HG03565 (cell line): ENCODE results near the gene CHDH.

Experiments
- ATAC-seq: cut with Tn5 transposase; IDR thresholded peaks from one replicate; pipeline ENCODE4 v1.9.1; 2021; ENCODE audit warnings: mild to moderate bottlenecking, moderate library complexity; ENCODE audit not compliant: unreplicated experiment

The CHDH gene

DNA sequence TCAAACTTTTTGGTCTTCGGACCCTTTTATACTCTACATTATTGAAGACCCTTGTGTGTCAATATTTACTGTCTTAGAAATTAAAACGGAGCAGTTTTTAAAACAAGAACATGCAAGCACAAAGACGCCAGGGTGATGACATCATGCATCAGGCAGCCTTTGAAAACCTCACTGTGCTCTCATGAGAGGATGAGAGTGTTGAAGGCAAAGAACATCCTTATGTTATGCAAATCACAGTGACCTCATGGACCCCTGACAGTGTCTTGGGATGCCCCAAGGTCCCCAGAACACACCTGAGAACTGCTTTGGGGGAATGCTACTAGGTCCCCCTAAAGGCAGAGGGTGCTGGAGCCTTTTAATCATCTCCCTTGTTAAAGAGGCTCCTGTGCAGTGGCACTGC is 51.6 kb downstream of the CHDH start:
- ATAC-seq: no peak

DNA sequence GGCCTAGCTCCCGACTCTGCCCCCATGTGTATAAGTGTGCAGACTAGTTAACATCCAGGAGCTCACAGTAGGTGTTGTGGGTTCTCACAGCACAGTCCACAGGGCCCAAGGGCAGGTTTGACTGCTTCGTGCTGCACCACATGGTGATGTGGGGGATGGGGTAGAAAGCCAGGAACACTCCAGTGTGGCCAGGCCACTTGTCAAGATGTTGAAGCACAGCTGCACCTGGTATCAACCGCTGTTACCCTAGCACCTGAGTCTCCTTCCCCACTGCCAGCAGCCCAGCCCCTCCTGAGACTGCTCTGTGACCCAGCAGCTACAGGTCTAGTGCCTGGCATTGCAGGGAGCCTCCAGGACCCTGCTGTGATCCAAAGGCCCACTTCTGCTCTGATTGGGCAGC is 53.4 kb downstream of the CHDH start:
- ATAC-seq: no peak

DNA sequence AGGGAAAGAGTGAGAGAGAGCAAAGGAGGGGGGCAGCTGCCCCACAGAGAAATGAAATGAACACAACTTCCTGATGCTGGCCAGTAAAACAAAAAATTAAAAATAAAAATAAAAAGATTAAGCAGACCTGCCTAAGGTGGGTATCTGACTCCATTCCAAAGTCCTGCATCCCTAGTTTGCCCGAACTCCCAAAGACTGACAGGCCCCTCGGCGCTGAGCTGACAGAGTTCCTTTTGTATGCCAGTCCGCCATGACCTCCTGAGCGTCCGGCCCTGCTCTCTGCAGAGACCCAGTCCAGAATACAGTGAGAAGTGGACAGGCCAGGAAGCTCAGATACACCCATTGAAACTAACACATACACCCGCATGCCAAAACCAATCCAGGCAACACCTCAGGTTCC is 54.9 kb downstream of the CHDH start:
- ATAC-seq: no peak

DNA sequence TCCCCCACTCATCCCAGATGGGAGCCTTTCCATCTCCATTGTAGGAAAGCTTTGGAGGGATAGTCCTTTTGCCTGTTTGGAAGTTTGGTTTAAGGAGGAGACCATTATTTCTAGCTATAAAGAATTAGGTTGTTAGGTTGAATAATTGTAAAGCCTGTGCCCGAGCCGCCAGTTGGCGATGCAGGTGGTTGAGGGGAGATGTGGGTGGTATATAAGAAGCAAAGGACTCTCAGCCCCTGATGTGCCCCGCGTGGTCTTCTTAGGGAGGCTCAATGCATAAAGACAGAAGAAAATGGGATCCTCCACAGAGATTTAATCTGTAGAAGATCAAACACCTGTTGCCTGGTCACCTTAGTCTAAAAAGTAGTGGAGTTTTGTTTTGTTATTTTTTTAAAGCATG is 55.7 kb downstream of the CHDH start:
- no peak for ATAC-seq

DNA sequence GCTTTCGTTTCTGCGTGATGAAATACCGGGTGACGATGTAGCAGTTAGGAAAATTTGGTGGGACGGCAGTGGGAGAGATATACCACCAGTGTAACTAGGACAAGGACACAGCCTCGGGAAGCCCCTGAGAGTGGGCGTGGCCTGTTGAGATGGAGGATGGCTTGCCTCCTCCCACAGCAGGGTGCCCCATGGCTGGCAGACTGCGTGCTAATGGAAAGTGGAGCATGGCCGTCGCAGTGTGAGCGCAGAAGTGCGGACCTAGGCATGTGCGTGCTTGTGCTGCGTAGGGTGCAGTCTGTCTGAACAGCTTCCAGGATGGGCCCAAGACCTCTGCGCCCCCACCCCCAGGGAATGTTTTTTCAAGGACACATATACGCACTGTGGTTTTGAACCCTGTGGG is 56.8 kb downstream of the CHDH start:
- ATAC-seq: no peak

DNA sequence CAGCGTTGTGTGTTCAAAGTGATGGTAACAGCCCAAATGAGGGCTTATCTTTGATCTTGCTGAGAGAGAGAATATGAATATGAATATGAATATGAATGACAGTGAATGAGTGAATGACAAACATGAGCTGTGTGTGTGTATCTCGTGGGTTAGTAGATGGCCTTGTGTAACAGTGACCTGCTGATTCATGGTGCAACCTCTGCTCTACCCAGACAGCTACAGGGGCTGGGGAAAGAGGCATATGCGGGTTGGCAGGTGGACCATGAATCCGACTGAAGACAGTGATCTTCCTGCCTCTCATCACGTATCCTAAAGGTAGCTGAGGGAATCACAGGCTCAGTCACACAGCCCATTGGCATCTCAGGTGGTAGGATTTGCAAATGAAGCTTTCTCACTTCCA is 58.2 kb downstream of the CHDH start:
- no peak for ATAC-seq

DNA sequence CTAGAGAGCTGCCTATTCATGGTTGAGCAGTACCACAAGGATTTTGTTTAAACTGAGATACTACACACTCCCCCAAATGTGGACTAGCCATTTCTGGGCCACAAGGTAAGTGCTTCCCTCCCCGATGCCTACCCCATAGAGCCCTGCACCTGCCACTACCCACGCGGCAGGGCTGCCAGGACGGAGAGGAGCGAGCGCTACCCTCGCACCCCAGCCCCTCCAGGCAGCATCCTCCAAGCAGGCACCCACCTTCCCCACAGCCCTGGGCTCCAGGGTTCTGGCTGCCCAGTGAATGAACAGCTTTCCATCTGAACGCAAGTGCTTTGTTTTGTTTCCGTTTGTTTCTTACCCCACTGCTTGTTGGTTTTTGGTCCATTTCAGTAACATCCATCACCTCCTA is 59.2 kb downstream of the CHDH start:
- ATAC-seq: no peak

DNA sequence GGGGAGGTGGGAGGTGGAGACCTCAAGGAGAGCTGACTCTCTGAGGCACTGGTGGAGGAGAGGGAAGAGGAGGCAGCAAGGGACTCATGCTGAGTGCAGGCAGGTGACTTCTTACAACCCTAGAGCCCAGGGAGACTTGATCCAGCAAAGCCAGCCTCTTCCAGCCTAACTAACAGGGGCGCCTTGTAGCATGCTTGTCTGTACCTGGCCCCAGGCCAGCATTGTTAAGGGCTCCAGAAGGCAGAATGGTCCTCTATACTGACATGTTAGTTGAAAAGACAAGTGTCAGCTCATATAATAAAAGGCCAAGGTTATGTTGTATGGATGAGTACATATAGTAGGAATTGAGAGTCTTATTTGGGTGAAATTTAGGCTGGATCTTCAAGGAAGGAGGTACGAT is 65.4 kb downstream of the CHDH start:
- ATAC-seq: no peak

DNA sequence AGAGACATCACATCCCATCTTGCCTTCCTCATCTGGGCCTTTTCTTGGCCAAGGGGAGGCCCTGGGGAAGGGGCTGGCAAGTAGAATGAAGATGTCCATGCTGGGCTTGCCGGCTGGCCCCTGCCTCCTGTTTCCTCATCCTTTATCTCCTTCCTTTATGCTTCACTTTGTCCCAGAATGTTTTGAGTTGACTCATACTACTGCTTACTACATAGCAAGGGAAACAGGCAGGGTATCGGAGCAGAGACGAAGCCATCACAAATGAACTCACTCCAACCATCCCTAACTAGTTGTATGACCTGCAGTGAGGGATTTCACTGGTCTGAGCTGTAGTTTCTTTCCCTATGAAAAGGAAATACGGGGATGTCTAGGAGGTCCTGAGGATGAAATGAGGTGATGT is 66.0 kb downstream of the CHDH start:
- ATAC-seq: no peak

DNA sequence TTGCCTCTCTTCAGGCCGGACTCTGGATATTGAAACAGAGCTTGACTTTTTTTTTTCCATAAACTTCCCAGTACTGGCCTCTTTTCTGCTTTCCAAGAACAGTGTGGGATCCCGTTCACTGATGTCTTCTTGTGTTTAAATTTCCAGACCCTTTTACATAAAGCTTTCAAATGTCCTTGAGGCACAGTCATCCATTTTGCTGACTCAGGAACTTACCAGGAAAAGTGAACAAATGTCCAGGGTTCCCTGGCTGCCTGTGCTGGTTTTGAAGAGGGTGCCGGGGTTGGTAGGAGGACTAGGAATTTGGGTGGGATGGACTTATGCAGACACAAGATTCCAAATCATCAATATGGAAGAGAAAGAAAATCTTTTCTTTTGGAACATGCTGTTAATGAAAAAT is 68.1 kb downstream of the CHDH start:
- no peak for ATAC-seq

DNA sequence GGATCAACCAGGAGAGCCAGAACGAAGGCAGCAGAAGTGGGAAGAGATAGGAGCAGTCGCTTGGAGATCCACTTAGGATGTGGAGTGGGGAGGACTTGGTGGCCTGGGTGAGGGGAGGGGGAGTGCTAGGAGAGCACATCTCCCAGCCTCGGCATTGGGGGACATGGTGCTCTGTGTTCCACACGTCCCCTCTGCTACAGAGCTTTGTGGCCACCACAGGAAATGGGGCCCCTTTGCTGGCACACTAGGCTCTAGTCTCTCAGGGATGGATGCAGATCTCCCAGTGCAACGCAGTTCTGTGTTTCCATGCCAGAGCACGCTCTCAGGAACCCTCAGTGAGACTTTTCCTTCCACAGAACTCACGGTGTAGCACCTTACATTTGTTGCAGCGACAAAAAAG is 68.8 kb downstream of the CHDH start:
- no peak for ATAC-seq

DNA sequence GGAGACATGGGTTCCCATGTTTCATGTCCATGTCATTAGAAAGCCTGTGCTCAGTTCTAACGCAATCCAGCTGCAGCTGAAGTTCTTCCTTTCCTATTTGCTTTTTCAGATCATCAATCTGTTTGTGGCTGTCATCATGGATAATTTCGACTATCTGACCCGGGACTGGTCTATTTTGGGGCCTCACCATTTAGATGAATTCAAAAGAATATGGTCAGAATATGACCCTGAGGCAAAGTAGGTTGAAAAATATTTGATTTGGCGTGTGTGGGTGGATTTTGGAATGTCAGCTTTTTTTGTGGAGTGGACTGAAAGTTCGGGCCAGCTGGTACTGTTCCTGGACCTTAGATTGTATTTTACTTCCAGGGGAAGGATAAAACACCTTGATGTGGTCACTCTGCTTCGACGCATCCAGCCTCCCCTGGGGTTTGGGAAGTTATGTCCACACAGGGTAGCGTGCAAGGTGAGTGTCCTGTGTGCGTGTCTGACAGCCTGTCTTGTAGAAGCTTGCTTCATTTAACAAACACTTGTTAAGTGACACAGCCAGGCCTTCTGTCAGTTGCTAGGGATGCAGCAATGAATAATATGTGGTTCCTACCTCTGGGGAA is 69.6 kb downstream of the CHDH start:
- no peak for ATAC-seq

DNA sequence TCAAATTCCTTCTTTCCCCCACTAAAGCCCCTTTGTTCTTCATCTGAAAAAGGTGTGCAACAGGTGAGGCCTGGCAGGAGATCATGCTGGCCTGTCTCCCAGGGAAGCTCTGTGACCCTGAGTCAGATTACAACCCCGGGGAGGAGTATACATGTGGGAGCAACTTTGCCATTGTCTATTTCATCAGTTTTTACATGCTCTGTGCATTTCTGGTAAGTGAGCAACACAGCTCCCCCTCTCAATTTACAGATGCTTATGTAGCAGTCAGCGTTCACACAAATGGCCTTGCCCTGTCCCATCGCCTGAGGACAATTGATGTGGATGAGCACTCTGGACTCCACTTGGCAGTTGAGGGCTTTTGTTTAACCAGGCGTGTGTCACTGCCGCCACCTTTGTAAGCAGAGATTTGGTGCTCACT is 70.4 kb downstream of the CHDH start:
- no peak for ATAC-seq

DNA sequence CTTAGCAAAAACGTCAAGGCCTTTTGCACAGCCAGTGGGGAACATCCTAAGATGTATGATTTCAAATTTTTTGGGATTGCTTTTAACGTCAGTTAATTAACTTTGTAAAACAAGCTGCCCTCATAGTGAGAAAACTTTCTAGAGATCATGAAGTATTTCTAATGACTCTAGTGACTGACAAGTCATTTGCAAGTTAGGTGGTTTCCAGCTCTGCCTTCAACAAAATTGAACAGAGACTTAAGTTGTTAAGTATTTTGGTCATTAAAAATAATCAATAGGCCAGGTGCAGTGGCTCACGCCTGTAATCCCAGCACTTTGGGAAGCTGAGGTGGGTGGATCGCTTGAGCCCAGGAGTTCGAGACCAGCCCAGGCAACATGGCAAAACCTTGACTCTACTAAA is 71.2 kb downstream of the CHDH start:
- no peak for ATAC-seq

DNA sequence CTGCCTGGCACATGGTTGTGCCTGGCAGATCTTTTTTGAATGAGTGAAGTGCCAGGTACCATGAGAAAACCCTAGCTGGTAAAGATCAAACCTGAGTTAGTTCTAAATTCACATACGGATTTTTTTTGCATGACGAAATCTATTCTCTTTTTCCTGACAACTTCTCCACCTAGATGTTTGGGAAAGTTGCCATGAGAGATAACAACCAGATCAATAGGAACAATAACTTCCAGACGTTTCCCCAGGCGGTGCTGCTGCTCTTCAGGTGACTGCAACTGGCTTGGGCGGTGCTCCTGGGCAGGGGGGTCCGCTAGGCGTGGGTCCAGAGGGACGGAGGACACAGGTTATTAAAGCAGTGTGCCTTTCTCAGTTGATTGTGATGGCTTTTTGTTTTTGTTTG is 71.8 kb downstream of the CHDH start:
- ATAC-seq: no peak

DNA sequence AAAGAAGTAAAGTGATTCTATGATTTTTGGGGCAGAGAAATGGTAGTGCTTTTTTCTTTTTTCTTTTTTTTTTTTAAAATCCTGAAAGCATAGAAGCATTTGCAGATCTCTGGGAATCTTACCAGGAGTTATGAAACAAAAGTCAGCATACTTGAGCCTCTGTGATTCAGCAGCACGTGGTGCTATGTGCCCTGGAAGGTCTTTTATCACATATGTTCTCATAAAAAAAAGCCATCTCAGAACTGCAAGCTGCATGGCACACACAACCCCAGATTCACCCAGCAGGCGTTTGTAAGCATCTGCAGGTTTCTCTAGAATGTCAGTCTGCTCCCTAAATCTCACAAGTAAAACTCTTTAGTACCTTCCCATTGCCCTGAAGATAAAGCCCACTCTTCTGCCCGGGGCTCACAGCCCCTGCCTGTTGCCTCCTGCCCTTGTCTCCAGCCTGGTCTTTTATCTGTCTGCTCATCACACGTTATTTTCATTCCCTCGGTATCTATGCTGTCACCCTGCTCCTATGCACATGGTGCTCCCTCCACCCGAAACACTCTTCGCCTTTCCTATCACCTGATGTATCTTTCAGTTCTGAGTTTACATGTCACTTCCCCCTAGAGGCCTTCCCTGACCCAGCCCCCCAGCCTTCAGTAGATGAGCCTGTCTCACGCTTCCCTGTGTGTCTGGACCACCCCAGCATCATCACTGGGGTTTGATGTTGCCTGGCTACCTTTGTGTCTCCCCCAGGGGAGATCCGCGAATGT is 72.4 kb downstream of the CHDH start:
- ATAC-seq: peak; percentile 87

DNA sequence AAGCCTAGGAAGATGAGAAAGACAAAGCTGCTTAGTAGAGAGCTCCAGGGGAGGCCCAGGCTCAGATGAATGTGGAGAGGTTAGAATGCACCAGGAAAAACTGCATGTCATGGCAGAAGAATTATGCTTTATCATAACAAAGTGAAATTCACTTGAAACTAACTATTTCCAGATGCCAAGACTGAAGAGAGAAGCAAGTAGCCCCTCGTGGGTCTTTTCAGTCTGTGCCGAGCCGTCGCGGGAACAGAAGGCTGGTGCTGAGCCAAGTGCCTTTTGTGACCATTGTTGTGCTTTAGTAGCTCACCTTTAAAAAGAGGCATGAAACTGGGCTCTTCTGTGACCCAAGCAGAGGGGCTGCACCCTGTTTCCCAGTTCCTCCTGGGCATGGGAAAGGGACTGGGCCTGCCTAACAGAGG is 73.2 kb downstream of the CHDH start:
- no peak for ATAC-seq

DNA sequence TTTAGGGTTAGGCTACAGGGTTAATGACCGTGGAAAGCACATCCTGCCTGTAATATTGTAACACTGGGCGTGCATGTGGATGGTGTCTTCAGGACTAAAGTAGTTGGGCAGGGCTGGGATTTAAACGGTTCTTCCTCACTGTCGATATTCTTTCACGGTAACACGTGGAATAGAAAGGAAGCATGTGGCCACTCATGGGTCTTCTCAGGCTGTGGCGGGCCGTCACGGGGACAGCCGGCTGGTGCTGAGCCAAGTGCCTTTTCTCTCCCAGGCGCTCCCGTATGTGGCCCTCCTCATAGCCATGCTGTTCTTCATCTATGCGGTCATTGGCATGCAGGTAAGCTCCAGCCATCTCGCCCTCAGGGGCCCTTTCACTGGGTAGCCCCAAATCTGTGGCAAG is 73.7 kb downstream of the CHDH start:
- ATAC-seq: no peak

DNA sequence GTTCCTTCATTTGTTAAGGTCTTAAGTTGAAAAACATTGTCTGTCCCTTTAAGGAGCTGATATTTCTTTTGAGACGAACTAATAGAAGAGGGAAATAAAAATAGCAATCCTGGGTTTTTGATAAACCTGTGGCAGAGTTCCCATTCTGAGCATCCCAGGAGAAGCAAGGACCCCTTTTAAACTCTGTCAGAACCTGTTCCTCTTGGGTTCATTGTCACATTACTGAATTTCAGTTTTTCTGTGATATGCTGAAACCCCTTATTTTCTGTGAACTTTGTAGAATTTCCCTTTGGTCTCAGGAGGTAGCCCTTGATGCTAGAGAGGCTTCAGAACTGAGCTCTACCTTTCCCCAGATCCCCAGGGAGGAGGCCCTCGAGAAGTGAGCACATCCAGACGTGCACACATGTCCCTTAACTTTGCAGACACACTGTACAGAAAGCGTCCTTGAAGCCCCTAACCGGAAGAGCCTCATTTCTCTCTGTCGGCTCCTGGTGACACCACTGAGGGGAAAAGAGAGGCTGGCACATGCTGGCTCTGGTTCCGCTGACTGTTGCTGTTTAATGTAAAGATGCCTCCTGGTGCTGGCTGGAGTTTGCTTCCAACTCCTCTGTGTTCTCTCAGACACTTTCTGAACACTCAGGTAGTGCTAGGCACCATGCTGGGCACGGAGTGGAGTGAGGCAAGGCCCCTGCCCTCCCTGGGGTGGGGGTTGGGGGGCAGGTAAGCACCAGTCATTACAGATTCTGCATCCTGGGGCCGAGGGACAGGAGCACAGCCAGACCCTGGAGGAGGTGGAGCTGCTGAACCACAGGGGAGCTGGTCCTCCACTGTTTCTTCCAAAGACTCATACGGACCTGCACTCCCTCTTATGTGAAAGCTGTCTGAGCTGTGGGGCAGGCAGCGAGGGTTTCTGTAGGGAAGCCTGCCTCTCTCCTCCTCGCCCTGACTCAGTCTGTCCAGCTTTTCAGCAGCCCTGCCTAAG is 77.5 kb downstream of the CHDH start:
- no peak for ATAC-seq

DNA sequence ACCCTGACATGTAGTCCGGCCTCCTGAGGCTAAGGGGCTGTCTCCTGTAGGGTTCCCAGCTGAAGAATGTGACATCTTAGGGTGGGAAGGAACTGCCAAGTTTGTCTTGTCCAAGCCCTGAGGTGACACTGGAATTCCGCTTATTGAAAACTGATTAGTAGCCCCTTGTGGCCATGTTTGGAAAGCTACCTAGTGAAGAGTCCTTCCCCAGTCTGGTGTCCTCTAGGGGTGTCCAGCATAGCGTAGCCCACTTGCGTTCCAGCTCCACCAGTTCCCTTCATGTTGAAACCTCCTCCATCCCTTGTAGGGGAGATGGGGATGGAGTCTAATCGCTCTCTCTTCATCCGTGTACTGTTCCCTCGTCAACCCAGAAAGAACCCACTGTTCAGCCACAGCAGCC is 79.5 kb downstream of the CHDH start:
- no peak for ATAC-seq

DNA sequence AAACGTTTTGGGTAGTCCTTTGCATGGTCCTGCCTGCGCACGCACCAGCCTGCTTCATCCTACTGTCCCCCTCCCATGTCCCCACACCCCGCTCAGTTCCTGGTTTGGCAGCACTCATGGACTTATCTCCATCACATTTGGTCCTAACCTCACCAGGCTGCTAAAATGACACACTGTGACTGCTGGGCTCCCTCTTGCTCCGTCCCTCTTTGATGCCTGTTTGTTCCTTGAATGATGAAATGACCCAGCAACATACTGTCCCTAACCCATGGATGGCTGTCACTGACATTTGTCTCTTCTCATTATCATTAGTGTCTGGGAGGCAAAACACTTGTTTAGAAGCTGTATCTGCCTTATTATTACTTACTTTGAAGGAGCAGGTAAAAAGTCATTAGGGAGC is 80.5 kb downstream of the CHDH start:
- no peak for ATAC-seq
